Measurements from ENCODE around the gene FAM114A1. TPM values are rescaled to one million over a fixed set of nuclear protein-coding genes. Genes with fewer than 3 reads are reported as not detected.
A peak's percentile ranks its signal among the peaks of the same experiment; 100 is the strongest.

Gene FAM114A1
- total RNA-seq, 3 donors from 2014 or later, result 59.1 to 94.7 (median 62.5) TPM

DNA sequence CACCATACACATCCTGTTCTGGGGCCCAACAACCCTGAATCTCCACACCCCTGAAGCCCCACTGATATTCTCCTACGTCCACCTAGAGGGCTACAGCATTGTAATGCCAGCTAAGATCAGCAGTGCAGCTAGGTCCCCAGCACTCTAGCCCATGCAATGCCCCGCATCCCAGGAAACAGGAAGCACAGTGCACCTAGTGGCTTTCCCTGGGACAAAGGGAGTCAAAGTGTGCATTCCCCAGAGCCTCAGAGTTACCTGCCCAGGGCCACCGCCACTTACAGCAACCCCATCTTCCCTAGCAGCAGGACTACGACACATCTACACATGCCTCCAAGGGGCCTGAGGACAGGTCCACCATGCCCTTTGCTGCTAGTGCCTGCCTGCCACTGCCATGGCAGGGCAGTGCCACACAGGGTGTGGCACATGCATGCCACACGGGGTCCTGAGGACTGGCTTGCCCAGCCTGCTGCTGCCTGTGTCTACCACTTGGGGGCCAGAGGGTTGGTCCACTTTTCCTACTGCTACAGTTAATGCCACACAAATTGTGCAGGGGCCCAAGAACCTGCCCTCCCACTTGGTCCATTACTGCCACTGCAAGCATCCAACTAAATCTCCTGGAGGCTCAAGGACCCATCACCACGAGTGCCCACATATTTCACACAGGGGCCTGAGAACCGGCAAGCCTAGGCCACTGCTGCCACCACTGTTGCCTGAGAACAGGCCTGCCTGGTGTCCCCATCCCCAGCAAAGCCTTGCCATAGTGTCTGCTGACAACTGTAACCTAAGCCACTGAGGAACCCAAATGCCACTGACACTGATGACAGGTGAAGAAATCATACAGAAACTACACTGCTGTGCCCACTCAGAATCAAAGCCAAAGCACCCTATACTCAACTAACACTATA lies 34.7 kb upstream of the FAM114A1 start:
- Histone ChIP-seq H3K4me3 (no peak overlapping the region), H3K9me3 (peaks cover 7% of the 10 kb centered on the region), H3K4me1 (ENCODE audit: low read depth) (no peaks in the 10 kb centered on the region), H3K36me3 (ENCODE audit: low read depth) (no peaks in the 10 kb centered on the region)
- intact Hi-C loops (cut with DNase I, micrococcal nuclease), result no loop called here
- peak; percentile 39 for ATAC-seq
- DNase-seq, result no peak
- TF ChIP-seq, protein P1, sequence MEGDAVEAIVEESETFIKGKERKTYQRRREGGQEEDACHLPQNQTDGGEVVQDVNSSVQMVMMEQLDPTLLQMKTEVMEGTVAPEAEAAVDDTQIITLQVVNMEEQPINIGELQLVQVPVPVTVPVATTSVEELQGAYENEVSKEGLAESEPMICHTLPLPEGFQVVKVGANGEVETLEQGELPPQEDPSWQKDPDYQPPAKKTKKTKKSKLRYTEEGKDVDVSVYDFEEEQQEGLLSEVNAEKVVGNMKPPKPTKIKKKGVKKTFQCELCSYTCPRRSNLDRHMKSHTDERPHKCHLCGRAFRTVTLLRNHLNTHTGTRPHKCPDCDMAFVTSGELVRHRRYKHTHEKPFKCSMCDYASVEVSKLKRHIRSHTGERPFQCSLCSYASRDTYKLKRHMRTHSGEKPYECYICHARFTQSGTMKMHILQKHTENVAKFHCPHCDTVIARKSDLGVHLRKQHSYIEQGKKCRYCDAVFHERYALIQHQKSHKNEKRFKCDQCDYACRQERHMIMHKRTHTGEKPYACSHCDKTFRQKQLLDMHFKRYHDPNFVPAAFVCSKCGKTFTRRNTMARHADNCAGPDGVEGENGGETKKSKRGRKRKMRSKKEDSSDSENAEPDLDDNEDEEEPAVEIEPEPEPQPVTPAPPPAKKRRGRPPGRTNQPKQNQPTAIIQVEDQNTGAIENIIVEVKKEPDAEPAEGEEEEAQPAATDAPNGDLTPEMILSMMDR (IDR thresholded peaks at IDR 0.05), result no peak

DNA sequence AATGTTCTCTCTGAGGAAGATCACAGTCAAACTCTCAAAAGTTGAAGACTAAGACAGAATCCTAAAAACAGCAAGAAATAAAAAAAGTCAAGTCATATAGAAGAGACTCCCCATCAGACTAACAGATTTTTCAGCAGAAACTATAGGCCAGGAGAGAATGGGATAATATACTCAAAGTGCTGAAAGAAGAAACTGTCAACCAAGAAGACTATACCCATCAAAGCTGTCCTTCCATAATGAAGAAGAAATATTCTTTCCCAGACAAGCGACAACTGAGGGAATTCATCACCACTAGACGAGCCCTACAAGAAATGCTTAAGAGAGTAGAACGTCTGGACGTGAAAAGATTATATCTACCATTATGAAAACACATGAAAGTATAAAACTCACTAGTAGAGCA lies 33.0 kb upstream of the FAM114A1 start:
- H3K4me3 ChIP-seq, result no peak overlapping the region
- no peaks in the 10 kb centered on the region for H3K36me3 ChIP-seq (ENCODE audit: low read depth)
- no peak for ATAC-seq
- no peak for DNase-seq
- TF ChIP-seq, protein P1 (IDR thresholded peaks at IDR 0.05), result no peak
- no peaks in the 10 kb centered on the region for H3K4me1 ChIP-seq (ENCODE audit: low read depth)
- intact Hi-C loops (cut with DNase I, micrococcal nuclease), result no loop called here
- H3K9me3 ChIP-seq, result peaks cover 7% of the 10 kb centered on the region

GRCh38 chr4:38837334-38837733 lies 30.3 kb upstream of the FAM114A1 start:
- DNase-seq, result no peak
- H3K4me1 ChIP-seq (ENCODE audit: low read depth), result no peaks in the 10 kb centered on the region
- H3K9me3 ChIP-seq, result peaks cover 7% of the 10 kb centered on the region
- H3K36me3 ChIP-seq (ENCODE audit: low read depth), result no peaks in the 10 kb centered on the region
- intact Hi-C loops (cut with DNase I, micrococcal nuclease), result no loop called here
- TF ChIP-seq, protein P1 (IDR thresholded peaks at IDR 0.05), result no peak
- no peak overlapping the region for H3K4me3 ChIP-seq
- ATAC-seq, result no peak

DNA sequence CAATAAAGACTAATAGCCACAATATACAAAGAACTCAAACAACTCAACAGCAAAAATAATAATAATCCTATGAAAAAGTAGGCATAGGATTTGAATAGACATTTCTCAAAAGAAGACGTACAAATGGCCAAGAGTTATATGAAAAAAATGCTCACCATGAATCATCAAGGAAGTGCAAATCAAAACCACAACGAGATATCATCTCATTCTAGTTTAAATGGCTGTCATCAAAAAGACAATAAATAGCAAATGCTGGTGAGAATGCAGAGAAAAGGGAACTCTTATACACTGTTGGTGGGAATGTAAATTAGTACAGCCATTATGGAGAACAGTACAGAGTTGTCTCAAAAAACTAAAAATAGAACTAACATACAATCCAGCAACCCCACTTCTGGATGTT lies 29.8 kb upstream of the FAM114A1 start:
- TF ChIP-seq, protein P1 (IDR thresholded peaks at IDR 0.05), result no peak
- H3K36me3 ChIP-seq (ENCODE audit: low read depth), result no peaks in the 10 kb centered on the region
- H3K4me1 ChIP-seq (ENCODE audit: low read depth), result no peaks in the 10 kb centered on the region
- H3K4me3 ChIP-seq, result no peak overlapping the region
- peaks cover 7% of the 10 kb centered on the region for H3K9me3 ChIP-seq
- no peak for ATAC-seq
- intact Hi-C loops (cut with DNase I, micrococcal nuclease), result no loop called here
- DNase-seq, result no peak

GRCh38 chr4:38842994-38843393 lies 24.6 kb upstream of the FAM114A1 start:
- DNase-seq (no peak), ATAC-seq (no peak)

More at GRCh38 chr4:38842994-38843393, 24.6 kb upstream of the FAM114A1 start:
- intact Hi-C loops (cut with DNase I, micrococcal nuclease), result no loop called here
- Histone ChIP-seq H3K4me3 (no peak overlapping the region), H3K9me3 (no peaks in the 10 kb centered on the region), H3K36me3 (ENCODE audit: low read depth) (no peaks in the 10 kb centered on the region), H3K4me1 (ENCODE audit: low read depth) (no peaks in the 10 kb centered on the region)
- TF ChIP-seq, protein P1 (IDR thresholded peaks at IDR 0.05), result no peak
